ENCODE data around the gene PARVG.

The PARVG gene

DNA sequence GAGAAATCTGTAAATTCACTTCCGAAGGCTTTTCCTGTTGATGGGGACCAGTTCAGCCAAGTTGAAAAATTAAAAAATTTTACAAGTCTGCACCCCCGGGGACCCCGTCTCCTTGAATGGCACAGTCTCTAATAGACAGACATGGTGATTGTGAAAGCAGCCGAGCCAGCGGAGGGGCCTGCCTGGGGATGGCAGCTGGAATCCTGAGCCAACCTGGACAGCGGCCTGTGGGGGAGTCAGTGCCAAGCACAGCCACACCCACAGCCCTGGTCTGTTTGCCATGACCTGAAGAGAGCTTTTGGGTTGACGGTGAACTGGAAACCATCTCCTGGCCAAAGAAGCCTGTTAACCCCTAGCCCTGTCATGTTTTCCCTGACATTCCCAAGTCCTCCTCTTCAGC lies 64.7 kb downstream of the PARVG start:
- DNase-seq (ENCODE audit: low read depth) = no peak

DNA sequence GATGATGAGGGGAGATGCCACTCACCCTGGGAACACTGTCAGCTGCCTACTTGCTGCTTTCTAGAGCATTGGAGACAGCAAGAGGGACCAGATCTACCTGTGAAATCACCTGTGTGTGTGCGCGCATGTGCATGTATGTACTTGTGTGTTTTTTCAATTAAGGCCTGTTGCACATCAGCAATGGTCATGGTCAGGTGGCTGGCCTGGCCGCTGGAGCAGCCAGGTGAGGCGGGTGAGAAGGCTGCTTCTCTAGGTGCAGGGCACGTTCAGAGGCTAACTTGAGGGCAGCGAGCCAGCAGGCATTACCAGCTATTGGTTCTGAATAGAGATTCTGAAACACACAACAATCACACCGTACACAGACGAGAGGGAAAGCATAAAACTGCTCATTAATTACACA lies 65.1 kb downstream of the PARVG start:
- DNase-seq (ENCODE audit: low read depth) = no peak

DNA sequence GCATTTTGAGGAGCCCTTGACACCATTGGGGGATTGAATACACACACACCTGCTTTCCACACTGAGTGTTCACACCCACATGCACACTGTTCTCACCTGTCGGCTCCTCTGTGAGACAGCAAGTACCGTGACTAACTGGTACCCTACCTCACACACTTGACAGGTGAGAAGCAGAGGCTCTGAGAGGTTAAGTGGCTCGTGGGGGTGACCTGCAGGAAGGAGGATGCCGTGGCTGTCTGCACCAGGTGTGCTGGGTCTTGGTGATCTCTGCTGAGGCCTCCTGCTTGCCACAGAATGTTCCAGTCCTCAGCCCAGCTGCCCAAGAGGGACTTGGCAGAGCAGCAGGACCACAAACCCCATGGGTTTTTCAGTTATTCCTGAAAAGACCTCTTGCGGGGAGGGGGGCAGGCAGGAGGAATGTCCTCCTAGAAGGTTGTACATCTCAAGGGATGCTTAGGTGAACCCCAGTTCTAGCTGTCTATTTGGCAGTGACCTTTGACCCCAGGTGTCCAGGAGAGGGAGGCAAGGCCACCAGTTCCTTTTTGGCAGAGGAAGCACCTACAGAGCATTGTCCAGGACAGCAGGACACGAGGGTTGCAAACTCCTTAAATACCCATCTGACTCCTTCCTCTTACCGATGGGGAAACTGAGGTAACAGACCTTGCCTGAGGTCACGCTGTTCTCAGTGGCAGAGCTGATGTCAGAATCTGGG lies 66.0 kb downstream of the PARVG start:
- DNase-seq (ENCODE audit: low read depth) = no peak

DNA sequence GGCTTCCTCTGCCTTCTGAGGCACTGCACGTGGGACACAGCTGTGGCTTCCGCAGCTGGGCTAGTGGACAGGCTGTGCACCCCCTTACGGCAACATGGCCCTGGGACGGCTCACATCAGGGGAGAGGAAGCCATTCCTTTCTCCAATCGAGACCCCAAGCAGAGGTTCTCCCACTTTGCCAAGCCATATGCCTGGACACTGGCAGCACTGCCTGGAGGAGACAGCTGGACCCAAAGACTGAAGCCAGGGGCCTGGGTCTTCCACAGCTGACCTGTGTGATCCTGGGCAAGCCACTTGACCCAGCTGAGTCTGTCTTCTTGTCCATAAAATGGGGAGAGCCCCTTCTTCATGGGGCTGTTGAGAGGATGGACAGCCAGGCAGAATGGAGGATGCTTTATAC lies 66.6 kb downstream of the PARVG start:
- no peak for DNase-seq (ENCODE audit: low read depth)

DNA sequence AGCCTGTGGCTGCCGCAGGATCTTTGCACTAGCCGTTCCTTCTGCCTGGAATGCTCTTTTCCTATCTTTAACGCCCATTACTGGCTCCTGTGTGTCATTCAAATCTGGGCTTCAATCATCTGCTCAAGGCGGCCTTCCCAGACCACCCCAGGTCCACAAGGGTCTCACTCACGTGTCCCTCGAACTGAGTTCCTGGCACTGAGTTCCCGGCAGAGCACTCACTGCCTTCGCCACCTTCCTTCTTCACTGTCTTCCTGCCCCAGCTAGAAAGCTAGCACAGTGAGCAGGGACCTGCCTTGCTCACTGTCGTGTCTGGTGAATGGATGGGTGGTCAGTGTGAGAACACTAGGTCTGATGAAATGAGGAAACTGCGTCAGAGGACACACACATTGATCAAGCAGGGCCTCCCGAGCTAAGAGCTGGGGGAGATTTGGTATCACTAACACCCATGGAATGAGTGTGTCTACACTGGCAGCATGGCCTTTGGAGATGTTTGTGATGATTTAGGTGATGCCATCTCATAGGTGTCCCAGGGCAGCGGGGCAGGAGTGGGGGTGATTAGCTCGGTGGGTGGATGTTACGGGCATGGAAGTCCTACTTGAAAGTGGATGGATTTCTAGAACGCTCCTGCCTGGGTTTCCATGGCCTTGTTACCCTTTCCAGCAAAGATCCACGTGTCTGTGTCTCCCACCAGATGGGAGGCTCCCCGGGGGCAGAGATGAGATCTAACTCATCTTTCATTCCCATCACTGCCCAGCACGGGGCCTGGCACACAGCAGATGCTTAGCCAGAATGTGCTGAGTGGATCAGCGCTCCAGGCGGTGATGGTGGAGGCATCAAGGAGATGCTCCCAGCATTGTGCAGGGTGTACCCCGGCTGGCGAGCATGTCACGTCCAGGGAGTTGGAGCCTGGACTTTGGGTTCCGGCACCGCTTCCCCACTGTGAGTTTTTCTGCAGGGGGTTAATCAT lies 67.5 kb downstream of the PARVG start:
- no peak for DNase-seq (ENCODE audit: low read depth)

DNA sequence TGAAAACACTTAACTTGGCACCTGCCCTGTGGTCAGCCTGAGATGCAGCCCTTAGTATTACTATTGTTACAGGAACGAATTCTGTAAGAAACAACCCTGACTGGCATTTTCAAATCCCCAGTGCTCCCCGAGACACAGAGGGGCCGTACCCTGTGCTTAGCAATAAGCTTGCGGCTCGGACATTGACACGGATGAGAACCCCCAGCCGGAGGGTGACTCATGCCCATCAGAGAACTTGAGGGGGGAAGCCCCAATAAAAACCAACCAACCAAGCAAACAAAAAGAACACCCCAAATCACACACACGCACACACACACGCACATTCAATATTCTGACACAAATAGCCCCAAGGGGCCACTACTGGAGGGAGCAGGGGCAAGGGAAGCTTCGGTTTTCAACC lies 68.2 kb downstream of the PARVG start:
- DNase-seq (ENCODE audit: low read depth) = no peak

DNA sequence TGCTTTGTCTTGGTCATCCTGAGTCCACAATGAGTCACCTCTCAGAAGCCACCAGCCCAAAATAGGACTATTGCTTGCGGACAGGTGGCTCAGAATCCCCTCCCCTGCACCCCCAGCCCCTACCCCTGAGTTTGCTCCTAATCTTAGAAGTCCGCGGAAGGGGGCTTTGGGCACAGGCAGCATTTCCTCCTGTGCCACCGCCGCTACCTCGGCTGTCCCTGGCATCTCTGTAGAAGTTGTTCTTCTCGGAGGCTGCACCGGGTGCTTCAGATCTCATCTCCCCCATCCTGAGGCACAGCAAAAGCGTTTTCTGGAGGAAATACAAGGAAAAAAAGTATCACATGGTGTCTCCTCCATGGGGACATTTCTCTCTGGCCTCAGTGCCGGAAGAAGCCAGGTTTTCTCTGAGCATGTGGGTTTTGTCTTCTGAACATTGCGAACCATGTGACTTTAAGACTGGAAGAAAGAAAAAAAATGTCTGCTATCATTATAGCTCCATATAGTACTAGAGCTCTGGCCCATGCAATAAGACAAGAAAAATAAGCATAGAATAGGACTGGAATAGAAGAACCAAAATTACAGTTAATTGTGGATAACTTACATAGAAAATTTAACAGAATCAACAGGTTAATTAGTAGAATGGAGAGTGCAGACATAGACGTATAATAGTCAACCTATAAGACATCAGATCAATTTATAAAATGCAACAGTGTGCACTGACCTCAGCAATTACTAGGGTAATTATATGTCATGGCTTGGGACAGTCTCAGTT lies 68.8 kb downstream of the PARVG start:
- DNase-seq (ENCODE audit: low read depth) = no peak

DNA sequence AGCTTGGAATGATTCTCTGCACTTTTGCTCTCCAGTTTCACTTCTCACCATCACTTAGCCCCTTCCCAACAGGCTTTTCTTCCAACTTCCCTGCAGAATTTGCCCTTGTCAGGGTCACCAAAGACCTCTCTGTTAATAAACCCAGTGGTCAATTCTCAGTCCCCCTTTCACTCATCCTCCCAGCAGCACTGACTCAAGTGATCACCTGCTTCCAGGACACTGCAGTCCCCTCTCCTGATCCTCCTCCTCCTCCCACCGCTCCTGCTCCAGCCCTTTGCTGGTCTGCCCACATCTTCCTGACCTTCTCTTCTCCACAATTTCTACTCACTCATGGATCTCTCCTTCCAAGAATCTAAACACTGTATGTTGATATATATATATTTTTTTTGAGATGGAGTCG lies 74.1 kb downstream of the PARVG start:
- no peak for DNase-seq (ENCODE audit: low read depth)

DNA sequence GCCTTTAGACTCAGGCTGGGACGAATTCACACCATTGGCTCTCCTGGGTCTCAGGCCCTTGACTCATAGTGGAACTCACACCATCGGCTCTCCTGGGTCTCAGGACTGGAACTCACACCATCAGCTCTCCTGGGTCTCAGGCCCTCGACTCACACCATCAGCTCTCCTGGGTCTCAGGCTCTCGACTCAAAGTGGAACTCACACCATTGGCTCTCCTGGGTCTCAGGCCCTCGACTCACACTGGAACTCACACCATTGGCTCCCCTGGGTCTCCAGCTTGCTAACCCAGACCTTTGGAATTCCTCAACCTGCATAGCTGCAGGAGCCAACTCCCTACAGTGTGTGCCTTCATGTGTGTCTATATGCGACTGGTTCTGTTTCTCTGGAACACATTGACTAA lies 75.4 kb downstream of the PARVG start:
- DNase-seq (ENCODE audit: low read depth) = no peak

DNA sequence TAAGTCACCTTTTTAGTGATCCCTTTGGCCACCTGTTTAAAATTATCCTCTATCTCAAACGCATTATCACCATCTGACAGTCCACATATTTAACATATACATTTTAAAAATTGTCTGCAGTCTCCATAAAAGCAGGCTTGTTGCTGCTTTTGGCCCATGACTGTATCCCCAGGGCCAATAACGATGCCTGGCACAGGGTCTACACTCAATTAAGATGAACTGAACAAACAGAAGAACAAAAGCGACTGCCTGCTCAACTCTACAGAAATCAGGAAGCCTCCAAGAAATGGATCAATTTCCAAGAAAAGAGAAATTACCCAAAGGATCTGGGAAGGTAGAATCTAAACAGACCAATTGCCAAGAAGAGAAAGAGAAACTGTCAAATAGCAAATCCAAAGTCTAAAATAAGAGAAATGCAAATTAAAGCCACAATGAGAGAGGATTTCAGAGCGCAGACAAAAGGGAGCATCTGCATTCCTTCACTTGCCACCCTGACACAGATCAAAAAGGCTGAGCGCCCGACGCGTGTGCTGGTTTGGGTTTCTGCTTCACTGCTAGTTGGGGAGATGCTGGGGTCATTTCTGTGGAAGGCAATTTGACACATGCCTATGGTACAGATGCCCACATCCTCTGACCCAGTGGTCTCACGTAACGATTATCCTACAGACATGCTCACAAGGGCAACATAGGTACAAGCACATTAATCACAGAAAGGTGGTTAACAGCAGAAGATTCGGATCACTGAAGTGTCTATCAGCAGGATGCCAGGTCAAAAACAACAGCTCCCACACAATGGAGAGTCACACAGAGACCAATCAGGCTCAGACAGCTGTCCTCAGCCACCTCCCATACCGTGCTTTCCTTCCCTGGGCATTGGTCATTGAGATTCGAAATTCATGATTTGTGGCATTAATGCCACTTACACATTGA lies 76.1 kb downstream of the PARVG start:
- DNase-seq (ENCODE audit: low read depth) = no peak
